ENCODE results near the gene SERINC5.
A peak's percentile ranks its signal among the peaks of the same experiment; 100 is the strongest.
"Not testable (repeated sequence)": the region's sequence is repeated elsewhere in the genome, so short reads cannot be mapped to it uniquely, and the experiment has no call there.

SERINC5 gene

DNA sequence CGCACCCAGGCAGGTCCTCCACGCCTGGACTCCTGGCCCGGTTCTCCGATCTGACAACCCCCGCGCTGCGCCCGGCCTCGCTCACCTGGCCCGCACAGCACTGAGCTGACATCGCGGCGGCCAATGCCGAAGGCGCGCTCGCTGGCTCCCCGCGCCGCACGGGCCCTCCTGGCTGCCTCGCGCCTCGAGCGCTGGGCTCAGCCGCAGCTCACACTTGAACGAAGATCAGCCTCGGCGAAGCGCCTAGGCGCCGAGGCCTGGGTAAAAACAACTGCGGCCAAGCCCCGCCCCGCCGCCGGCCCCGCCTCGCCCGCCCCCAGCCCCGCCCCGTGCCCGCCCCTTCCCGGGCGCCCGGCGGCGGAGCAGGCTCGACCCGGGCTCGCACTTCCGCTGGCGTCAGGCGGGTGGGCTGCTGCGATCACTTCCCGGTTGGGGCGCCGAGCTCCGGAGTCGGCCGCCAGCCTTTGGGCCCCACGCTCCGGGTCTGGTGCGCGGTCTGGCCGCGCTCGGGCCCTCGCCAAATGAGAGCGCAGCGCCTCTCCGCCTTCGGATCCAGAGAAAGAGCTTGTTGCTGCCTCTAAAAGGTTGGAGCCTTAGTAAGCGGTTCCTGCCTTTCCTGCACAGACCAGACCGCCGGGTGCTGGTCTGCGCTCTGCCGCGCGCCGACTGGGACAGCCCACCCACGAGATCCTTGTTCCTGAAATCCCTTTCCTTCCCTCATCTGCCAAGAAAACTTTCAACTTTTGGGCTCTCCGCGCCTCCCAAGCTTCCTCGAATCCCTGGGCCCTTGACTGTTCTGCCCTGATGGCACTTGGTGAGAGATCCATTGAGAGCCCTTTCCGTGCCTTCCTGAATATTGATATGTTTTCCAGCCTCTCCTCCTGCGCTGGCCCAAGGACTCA is at the start of gene SERINC5:
Gene SERINC5, minus strand, starts transcription at position 238 of the 902 bp plus-strand sequence. Its CDS starts 126 bp downstream, at position 112.
- peak; percentile 91 for DNase-seq (ENCODE audit: low spot score)

DNA sequence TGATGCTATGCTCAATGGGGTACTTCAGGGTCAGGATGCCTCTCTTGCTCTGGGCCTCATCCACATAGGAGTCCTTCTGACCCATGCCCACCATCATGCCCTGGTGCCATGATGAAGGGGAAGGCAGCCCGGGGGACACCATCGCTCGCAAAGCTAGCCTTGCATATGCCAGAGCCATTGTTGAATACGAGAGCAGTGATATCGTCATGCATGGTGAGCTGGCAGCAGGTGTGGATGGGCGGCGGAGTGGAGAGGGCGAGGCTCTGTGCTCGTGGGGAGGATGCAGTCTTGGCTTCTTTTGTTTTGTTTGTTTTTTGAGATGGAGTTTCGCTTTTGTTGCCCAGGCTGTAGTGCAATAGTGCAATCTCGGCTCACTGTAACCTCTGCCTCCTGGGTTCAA is 46.8 kb upstream of the SERINC5 start:
- no peak for DNase-seq (ENCODE audit: low spot score)

DNA sequence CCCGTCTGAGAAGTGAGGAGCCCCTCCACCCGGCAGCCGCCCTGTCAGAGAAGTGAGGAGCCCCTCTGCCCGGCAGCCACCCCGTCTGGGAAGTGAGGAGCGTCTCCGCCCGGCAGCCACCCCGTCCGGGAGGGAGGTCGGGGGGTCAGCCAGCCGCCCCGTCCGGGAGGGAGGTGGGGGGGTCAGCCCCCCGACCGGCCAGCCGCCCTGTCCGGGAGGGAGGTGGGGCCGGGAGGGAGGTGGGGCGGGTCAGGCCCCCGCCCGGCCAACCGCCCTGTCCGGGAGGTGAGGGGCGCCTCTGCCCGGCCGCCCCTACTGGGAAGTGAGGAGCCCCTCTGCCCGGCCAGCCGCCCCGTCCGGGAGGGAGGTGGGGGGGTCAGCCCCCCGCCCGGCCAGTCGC is 45.5 kb upstream of the SERINC5 start:
- DNase-seq (ENCODE audit: low spot score), result not testable (repeated sequence)

- not testable (repeated sequence) for DNase-seq (ENCODE audit: low spot score)
Observed at GRCh38 chr5:80300796-80301195, 44.9 kb upstream of the SERINC5 start.

- no peak for DNase-seq (ENCODE audit: low spot score)
Observed at GRCh38 chr5:80300125-80300524, 44.3 kb upstream of the SERINC5 start.

DNA sequence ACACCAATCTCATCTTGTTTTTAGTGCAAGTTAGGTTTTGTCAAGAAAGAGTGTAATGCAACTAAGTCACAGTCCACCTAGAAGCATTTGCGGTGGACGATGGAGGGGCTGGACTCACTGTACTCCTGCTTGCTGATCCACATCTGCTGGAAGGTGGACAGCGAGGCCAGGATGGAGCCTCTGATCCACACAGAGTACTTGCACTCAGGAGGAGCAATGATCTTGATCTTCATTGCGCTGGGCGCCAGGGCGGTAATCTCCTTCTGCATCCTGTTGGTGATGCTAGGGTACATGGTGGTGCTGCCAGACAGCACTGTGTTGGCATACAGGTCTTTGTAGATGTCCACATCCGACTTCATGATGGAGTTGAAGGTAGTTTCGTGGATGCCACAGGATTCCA is 43.8 kb upstream of the SERINC5 start:
- DNase-seq (ENCODE audit: low spot score), result no peak

- DNase-seq (ENCODE audit: low spot score), result no peak
Observed at GRCh38 chr5:80296121-80296520, 40.3 kb upstream of the SERINC5 start.

DNA sequence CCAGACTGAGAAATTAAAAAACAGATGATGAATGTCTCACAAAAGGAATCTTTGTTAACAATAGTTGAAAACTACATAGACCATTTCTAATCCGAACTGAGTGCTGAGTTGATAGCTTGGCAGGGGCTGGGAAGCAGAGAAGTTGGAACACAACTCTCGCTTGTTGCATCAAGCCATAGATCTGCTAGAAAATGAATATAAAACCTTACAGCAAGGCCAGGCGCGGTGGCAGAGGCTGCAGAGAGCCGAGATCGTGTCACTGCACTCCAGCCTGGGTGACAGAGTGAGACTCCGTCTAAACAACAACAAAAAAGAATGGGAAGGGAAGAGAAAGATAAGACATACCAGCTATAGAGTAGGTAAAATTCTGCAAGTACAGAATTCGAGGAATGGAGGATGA is 35.9 kb upstream of the SERINC5 start:
- DNase-seq (ENCODE audit: low spot score), result no peak

GRCh38 chr5:80289320-80289719 is 33.5 kb upstream of the SERINC5 start:
- DNase-seq (ENCODE audit: low spot score), result no peak

DNA sequence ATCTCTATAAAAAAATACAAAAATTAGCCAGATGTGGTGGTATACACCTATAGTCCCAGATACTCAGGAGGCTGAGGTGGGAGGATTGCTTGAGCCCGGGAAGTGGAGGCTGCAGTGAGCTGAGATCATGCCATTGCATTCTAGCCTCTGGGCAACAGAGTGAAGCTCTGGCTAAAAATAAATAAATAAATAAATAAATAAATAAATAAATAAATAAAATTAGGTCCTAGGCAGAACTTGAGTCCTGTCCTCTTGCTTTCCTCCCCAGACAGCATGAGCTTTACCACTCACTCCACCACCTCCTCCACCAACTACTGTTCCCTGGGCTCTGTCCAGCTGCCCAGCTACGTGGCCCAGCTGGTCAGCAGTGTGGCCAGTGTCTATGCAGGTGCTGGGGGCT is 32.3 kb upstream of the SERINC5 start:
- no peak for DNase-seq (ENCODE audit: low spot score)

- no peak for DNase-seq (ENCODE audit: low spot score)
Observed at GRCh38 chr5:80284720-80285119, 28.9 kb upstream of the SERINC5 start.

DNA sequence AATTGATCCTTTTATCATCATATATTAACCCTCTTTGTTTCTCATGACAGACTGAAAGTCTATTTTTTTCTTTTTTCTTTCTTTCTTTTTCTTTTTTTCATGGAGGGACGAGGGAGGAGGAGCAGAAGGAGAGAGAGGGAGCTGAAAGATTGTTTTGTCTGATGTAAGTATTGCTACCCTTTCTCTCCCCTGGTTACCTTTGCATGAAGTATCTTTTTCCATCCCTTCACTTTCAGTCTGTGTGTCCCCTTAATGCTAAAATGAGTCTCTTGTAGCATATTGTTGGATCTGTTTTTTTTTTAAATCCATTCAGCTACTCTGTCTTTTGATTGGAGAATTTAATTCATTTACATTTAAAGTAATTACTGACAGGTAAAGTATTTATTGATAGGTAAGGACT is 27.5 kb upstream of the SERINC5 start:
- no peak for DNase-seq (ENCODE audit: low spot score)

DNA sequence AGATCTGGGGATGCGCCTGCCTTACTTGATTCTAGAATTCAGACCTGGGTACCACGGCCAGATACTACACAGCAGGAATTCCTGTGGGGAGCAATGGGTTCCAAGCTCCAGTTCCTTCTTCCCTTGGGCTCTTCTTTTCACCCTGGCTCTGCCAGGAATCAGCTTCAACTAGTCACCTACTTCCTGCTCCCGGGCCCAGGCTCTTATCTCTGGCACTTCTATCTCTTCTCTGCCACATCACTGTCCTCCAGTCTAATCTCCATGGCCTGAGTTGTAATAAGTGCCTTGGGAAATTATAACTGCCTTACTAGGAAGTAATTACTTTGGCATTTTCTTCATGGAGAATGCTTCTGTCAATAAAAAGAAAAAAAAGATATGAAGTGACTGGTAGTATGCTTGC is 26.2 kb upstream of the SERINC5 start:
- no peak for DNase-seq (ENCODE audit: low spot score)

GRCh38 chr5:80277191-80277590 is 21.3 kb upstream of the SERINC5 start:
- no peak for DNase-seq (ENCODE audit: low spot score)

DNA sequence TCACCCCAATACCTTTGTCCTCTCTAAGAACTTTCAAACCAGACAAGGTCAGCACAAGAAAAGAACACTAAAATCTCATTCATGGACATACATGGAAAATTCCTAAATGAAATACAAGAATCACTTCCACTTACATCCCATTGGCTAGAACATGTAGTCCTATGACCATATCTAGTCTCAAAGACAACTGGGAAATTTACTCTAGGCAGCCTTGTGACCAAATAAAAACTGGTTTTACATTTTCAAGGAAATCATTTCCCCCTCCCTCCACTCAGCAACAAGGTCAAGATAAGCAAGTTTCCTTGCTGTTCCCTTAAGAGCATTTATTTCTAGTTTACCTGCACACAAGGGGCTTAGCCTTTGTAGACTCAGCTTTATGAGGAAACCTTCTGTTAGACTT is 20.3 kb upstream of the SERINC5 start:
- DNase-seq (ENCODE audit: low spot score), result no peak

DNA sequence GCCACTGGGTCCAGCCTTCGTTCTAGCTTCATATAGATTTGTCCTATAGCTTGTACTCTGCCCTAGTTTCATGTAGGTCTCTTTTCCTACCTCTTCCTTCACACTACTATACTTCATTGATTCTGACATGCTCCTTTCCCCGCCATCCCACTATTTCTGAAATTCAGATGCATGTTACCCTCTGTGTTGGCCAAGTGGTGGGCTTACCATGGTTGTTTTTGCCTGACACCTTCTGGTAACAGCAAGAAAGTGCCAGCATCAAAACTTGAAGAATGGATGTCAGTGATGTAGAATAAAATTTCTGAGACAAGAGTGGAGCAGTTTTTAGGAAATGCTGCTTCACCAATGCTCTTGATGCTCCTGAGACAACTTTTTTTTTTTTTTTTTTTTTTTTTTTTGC is 19.5 kb upstream of the SERINC5 start:
- no peak for DNase-seq (ENCODE audit: low spot score)

- not testable (repeated sequence) for DNase-seq (ENCODE audit: low spot score)
Observed at GRCh38 chr5:80270543-80270942, 14.7 kb upstream of the SERINC5 start.

GRCh38 chr5:80269991-80270438 is 14.2 kb upstream of the SERINC5 start:
- DNase-seq (ENCODE audit: low spot score), result no peak

- no peak for DNase-seq (ENCODE audit: low spot score)
Observed at GRCh38 chr5:80268916-80269315, 13.1 kb upstream of the SERINC5 start.

DNA sequence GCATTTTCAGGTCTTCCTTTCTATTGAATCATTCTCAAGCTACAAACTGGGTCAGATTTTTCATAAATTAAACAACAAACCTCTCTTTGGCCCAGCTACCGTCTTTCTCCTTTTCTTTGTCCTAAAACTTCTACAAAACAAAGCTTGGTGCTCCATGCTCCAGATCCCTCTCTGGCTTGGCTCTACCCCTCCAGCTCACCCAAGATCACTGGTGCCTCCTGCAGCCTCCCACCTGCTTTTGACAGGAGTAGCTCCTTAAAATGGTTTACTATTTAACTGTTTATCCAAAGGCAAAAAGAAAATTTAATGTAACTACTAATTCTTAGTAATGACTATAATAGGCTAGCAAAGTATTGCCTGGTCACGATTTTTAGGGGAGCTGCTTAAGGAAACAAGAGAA is 10.7 kb upstream of the SERINC5 start:
- DNase-seq (ENCODE audit: low spot score), result no peak

GRCh38 chr5:80260461-80260860 is 4.6 kb upstream of the SERINC5 start:
- no peak for DNase-seq (ENCODE audit: low spot score)

- no peak for DNase-seq (ENCODE audit: low spot score)
Observed at GRCh38 chr5:80259511-80260203, 3.8 kb upstream of the SERINC5 start.

DNA sequence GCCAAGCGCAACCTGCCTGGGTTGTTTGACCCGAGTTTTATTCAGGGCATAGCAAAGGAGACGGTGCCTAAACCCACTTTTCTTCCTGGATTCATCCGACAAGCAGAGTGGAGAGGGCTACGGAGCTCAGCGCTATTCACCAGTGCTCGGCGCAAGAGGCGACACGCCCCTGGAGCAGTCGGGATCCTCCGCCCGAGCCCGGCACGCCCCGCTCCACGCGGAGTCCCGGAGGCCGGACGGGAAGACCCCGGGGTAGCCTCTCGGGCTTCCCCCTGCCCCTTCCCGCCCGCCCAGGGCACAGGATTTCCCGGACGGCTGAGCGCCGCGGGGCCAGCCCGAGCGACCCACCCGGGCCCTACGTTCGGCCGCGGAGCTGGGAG is 427 bp downstream of the SERINC5 start:
- DNase-seq (ENCODE audit: low spot score), result peak; percentile 71
